Measurements from ENCODE around the gene MGAT1. TPM values are rescaled to one million over a fixed set of nuclear protein-coding genes. Genes with fewer than 3 reads are reported as not detected.

MGAT1 gene
- total and polyA plus RNA-seq, 2 of the 8 experiments (the other 6 are each of a cell fraction or from before 2014, with no cell fraction given) = 66.8 to 77.0 TPM

DNA sequence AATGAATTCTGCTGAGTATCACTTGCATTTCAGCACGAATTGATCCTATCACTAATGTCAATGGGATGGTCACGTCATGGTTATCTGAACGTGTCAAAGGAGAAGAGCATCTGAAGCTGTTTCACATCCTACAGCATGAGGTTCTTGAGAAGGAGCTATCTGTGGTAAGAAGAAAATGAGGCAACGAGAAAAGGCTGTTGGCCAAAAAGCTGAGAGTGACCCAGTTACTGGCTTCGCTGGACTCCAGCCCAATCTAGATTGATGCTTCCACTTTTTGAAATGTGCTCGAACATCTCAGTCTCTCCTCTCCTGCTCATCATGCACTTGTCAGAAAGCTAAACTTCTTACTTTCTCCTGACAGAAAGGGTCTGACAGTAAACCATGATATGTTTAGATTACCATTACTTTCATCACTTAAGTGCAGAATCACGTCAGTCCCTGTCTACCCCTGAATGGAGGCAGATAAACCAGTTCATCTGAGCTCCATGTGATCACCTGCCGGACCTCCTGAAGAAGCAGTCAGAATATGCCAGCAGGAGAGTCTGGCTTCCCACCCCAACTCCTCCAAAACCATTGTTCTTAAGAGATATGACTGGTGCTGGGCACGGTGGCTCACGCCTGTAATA, 22.5 kb downstream of the MGAT1 start:
- H3K14ac ChIP-seq (ENCODE audit: insufficient read length) = no peak overlapping the region
- H2AK5ac ChIP-seq (ENCODE audit: low read depth, low read length) = no peak overlapping the region
- H4K5ac ChIP-seq (ENCODE audit: insufficient read length, low read depth, low read length) = no peak overlapping the region
- H3K4me2 ChIP-seq (ENCODE audit: insufficient read depth in 1 of 2, low read depth in 2 of 2, low read length in 2 of 2) = no peak overlapping the region
- no peak overlapping the region for H2BK120ac ChIP-seq (replicated peaks; ENCODE audit: low read depth, low read length)
- H3K27me3 ChIP-seq (replicated peaks in 1 of 4; ENCODE audit: control insufficient read depth in 3 of 4, extremely low read depth in 1 of 4, insufficient read depth in 3 of 4, low read length in 3 of 4) = no peaks in the 10 kb centered on the region
- H2BK15ac ChIP-seq (ENCODE audit: low read length) = no peak overlapping the region
- H2AFZ ChIP-seq (ENCODE audit: low read length) = no peak overlapping the region
- FAIRE-seq (no peak), DNase-seq (ENCODE audit: low read depth in 1 of 2, low spot score in 2 of 2) (no peak)
- H4K20me1 ChIP-seq (replicated peaks in 1 of 2; ENCODE audit: control insufficient read depth in 1 of 2, insufficient read depth in 2 of 2, low read length in 2 of 2) = no peaks in the 10 kb centered on the region
- 94% methylated on average over 10 of the region's 10 CpGs; no CpG with 5 or more reads in 1 of the 2 experiments for WGBS, 2 experiments (ENCODE audit: extremely low coverage in 1 of 2, insufficient coverage in 1 of 2, insufficient read length in 1 of 2, insufficient replicate concordance in 2 of 2, low coverage in 1 of 2, low lambda C conversion rate in 2 of 2, missing lambda C conversion rate in 1 of 2)
- H3K18ac ChIP-seq (ENCODE audit: extremely low read depth, low read length) = no peak overlapping the region
- no peak overlapping the region for H2BK12ac ChIP-seq (ENCODE audit: low read depth, low read length)
- no peaks in the 10 kb centered on the region; a peak in 1 of 4 replicates for H3K9me3 ChIP-seq (ENCODE audit: insufficient read depth in 2 of 2, low read depth in 1 of 2, low read length in 1 of 2)
- no peaks in the 10 kb centered on the region; a peak in 1 of 8 replicates for H3K36me3 ChIP-seq (ENCODE audit: control insufficient read depth in 2 of 4, insufficient read depth in 4 of 4, low read length in 3 of 4)
- H3K23ac ChIP-seq (ENCODE audit: insufficient read length) = no peak overlapping the region
- ChIA-PET POLR2A (ENCODE audit: partially characterized antibody) (interaction anchor here (0.6 kb wide), 1 partner anchor 60 kb away, joined by 3 read pairs; no protein-coding TSS in a partner anchor), CTCF (ENCODE audit: partially characterized antibody) (interaction anchor here (0.5 to 1.3 kb wide), 4 partner anchors 10 to 342 kb away, joined by 3 to 4 read pairs (median 4); no protein-coding TSS in a partner anchor)
- H3K56ac ChIP-seq (replicated peaks; ENCODE audit: insufficient read length, low read depth, low read length) = no peak overlapping the region
- H3K4me1 ChIP-seq (replicated peaks in 1 of 4; ENCODE audit: control insufficient read depth in 3 of 4, insufficient read depth in 4 of 4, low read length in 3 of 4) = peaks cover under 1 to 4% (median under 1%) of the 10 kb centered on the region in 4 experiments; a peak in 6 of 7 replicates
- H3K79me2 ChIP-seq (ENCODE audit: control insufficient read depth in 1 of 2, insufficient read depth in 2 of 2, low read length in 2 of 2) = no peaks in the 10 kb centered on the region
- no peak overlapping the region for H3K27ac ChIP-seq (ENCODE audit: low read depth, low read length)
- H3K4ac ChIP-seq (replicated peaks; ENCODE audit: insufficient read length, low read depth, low read length) = no peak overlapping the region
- H4K91ac ChIP-seq (replicated peaks; ENCODE audit: insufficient read length, low read length) = no peak overlapping the region
- no peak overlapping the region for H2BK20ac ChIP-seq (ENCODE audit: low read length)
- no peaks in the 10 kb centered on the region; the same call in 1 of the 2 replicates for H3K23me2 ChIP-seq (ENCODE audit: low read depth, low read length)
- H3K4me3 ChIP-seq (ENCODE audit: extremely low read depth in 1 of 4, insufficient read depth in 2 of 4, low read depth in 3 of 4, low read length in 4 of 4) = no peak overlapping the region
- H4K8ac ChIP-seq (ENCODE audit: extremely low read depth, insufficient read depth, low read length) = no peak overlapping the region
- H3K79me1 ChIP-seq (ENCODE audit: low read depth, low read length) = no peaks in the 10 kb centered on the region; the same call in 1 of the 2 replicates
- no peak overlapping the region for H2BK5ac ChIP-seq (ENCODE audit: low read depth, low read length)
- H3K9ac ChIP-seq (replicated peaks in 1 of 4; ENCODE audit: extremely low read depth in 1 of 4, low read depth in 3 of 4, low read length in 3 of 4) = no peak overlapping the region
- TF ChIP-seq RFX5 (IDR thresholded peaks at IDR 0.05; ENCODE audit: borderline replicate concordance, low read depth, low read length) (no peak), POU5F1 (IDR thresholded peaks at IDR 0.05; ENCODE audit: low read depth, low read length) (no peak), CEBPB (IDR thresholded peaks at IDR 0.05; ENCODE audit: low read depth, low read length) (no peak), EP300 (IDR thresholded peaks at IDR 0.05; ENCODE audit: borderline replicate concordance in 1 of 2, low read depth in 2 of 2, low read length in 2 of 2) (no peak), USF2 (IDR thresholded peaks at IDR 0.05; ENCODE audit: low read length) (no peak), JUND (IDR thresholded peaks at IDR 0.05; ENCODE audit: low read length) (no peak), CREB1 (IDR thresholded peaks at IDR 0.05) (no peak), TCF12 (IDR thresholded peaks at IDR 0.05; ENCODE audit: low read depth, low read length) (no peak), GTF2F1 (IDR thresholded peaks at IDR 0.05; ENCODE audit: borderline replicate concordance, low read depth, low read length) (no peak), KDM1A (IDR thresholded peaks at IDR 0.05; ENCODE audit: borderline replicate concordance, low read length) (no peak), HDAC6 (IDR thresholded peaks at IDR 0.05; ENCODE audit: low read depth, low read length) (no peak)
- TF ChIP-seq, protein P1, sequence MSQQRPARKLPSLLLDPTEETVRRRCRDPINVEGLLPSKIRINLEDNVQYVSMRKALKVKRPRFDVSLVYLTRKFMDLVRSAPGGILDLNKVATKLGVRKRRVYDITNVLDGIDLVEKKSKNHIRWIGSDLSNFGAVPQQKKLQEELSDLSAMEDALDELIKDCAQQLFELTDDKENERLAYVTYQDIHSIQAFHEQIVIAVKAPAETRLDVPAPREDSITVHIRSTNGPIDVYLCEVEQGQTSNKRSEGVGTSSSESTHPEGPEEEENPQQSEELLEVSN (IDR thresholded peaks at IDR 0.05) = no peak
